ENCODE measurements around the gene SHISA3.
"Not testable (repeated sequence)": the region's sequence is repeated elsewhere in the genome, so short reads cannot be mapped to it uniquely, and the experiment has no call there.

The SHISA3 gene

DNA sequence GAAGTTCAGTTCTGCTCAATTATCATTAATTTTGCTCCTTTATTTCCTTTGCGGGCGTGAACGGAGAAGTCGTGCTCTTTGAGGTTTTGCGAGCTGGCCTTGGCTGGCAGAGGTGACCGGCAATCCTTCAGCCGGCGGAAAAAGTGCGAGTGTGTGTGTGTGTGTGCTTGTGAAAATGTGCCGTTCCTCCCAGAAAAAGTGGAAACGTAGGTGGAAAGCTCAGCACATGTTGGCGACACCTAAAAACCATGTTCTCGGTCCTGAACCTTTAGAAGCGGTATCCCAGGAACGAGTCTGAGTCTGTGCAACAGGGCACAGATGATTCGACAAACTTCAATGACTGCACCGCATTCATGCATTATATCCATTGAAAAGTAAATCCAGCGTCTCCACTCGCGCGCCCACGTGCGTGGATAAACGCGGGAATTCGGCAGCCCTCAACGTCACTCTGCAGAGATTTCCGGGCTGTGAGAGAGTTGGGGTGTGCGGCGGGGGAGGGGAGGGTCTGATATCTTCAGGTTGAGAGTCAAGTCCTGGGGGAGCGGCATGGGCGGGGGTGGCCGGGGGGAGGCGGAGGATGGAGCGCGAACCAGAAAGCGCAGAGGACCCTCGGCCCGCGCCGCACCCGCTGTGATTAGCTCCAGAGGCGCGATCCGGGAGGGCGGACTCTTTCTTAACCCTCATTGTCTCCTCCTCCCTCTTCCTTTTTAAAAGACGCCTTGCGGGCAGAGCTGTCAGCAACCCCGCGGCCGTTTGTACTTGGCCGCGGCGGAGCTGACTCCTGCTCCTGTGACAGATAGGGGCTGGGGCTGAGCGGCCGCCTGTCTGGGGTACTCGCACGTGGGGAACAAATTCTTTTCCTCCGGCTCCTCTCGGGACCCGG is at the start of gene SHISA3:
SHISA3 (plus strand) TSS at position 737 of the 883 bp plus-strand sequence. CDS start 569 bp downstream, outside the sequence.
- no peak for DNase-seq (ENCODE audit: low spot score)

DNA sequence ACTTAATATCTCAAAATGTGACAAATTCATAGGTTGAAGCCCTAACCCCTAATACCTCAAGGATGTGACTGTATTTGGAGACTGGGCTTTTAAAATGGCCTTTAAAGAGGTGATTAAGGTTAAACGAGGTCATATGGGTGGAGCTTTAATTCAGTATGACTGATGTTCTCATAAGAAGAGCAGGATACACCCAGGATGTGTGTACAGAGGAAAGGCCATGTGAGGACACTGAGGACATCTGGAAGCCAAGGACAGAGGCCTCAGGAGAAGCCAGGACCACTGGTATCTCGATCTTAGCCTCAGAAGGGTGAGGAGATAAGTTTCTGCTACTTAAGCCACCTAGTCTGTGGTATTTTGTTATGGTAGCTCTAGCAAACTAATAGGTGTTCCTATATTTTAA is 49.0 kb upstream of the SHISA3 start:
- no peak for DNase-seq (ENCODE audit: low spot score)

DNA sequence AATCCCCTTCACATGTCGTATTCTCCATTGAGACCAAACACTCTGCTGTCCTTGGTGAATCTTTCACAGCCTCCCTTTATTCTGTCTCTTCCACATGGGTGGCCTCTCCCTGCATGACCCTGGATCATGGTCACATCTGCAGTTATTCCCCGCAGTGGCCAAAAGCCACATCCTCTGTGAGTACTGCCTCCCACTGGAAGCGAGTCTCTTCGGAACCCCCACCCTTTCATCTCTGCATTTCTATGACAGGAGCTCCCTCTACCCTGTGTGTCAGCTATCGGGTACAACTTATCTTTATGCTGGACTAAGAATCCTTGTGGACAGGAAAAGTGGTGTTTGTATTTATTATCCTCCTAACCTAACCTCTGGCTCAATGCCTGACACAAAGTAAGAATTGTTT is 48.6 kb upstream of the SHISA3 start:
- DNase-seq (ENCODE audit: low spot score) = no peak

DNA sequence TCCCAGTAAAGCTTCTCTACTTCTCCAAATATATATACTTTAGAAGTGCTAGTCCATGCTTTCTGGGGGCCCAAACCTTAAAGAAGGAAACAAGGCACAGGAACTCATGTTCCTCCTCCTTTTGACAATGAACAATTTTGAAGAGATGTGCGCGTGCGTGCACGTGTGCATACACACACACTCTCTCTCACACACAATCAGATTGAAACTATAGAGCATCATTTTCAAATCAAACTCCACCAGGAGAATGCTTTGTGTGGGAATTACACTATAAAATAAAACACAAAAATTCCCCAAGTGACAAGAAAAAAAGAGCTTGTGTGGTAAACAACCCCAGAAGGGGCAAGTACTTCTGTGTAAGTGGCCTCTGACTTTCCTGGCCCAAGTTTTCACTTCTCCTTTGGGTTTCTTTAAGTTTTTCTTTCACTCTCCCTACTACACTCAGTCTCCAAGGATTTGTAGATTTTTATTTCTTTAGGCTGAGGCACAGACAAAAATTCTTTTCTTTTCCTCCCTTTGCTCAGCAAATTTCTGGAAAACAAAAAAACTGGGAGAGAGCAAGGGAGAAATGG is 46.6 kb upstream of the SHISA3 start:
- no peak for DNase-seq (ENCODE audit: low spot score)

DNA sequence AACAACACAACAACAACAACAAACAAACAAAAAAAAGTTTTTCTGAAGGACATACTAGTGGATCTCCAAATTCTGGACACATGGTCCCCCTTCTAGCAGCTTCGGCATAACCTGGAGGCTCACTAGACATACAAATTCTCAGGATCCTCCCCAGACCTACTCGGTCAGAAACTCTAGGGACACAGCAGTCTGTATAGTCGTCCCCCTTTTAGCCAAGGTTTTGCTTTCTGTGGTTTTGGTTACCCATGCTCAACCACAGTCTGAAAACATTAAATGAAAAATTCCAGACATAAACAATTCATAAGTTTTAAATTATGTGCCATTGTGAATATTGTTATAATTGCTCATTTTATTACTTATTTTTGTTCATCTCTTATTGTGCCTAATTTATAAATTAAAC is 45.2 kb upstream of the SHISA3 start:
- no peak for DNase-seq (ENCODE audit: low spot score)

DNA sequence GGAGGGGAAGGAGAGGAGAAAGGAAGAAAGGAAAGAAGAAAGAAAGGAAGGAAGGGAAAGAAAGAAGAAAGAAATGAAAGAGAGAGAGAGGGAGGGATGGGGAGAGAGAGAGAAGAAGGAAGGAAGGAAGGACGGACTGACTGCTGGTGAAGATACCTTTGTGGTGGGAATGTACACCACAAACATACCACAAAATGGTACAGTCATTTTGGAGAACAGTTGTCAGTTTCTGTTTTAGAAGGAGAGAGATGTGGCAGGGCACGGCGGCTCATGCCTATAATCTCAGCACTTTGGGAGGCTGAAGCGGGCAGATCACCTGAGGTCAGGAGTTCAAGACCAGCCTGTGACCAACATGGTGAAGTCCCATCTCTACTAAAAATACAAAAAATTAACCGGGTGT is 40.0 kb upstream of the SHISA3 start:
- no peak for DNase-seq (ENCODE audit: low spot score)

DNA sequence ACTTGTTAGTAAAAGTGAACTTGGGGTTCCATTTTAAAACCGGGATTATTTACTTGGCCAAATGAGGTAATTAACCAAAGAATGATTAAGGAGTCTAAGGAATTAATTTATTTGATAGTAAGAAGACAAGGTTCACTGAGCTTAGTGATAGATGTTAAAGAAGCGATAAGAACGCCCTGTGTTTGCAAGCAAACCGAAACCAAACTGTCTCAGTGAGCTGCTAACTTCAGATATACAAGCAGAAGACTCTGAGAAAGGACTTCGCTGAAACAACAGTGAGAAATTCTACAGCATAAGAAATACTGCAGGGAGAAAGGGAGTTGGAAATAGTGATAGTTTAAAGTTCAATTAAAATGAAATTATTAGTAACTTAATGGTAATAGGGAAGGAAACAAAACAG is 37.6 kb upstream of the SHISA3 start:
- DNase-seq (ENCODE audit: low spot score) = no peak

DNA sequence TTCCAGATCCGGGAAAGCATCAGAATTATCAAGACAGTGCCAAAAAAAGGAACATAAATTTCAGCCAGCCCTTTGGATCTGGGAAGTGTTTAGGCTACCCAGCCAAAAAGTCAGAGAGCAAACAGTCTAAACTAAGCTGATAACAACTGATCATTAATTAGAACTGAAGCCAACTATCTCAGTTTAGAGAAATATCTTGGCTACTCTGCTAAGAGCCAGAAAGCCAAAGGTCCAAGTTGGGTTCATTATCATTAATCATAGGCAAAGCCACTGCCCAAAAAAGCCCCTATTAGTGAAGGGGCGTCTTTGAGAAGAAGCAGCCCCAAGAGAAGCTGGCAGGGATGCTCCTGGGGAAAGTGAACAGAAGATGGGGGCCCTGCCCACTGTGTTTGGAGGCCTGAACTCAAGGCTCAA is 37.0 kb upstream of the SHISA3 start:
- no peak for DNase-seq (ENCODE audit: low spot score)

DNA sequence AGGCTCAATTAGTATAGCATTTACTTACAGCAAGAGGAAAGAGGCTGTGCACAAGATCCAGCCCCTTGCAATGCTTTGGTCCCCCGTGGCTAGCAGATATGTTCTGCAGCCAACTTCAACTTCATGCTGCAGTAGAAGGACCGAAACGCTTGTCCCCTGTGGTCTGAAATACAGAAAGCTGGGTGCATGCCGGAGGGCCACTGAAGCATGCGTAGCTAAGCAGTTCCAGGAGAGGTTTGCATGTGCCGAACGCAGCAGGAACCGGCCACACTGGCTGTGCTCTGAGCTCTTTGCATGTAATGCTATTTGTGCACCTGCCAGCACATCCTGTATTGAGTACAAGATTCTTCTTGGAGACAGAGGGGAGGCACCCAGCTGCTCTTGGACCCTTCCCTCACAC is 35.8 kb upstream of the SHISA3 start:
- DNase-seq (ENCODE audit: low spot score) = no peak

DNA sequence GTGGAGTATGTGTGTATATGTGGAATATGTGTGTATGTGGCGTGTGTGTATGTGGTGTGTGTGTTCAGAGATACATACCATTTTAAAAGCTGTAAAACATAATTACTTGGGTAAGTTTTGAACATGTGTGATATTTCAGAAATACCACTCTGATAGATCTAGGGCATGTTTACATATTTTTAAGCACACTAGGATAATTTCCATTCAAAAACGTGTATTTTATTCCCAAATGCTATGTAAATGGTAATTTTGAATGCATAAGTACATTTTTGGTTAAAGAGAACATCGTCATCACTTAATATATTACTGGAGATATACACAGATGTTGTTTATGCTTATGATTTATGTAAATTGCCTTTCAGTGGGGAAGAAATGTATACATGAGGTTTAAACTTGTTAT is 34.7 kb upstream of the SHISA3 start:
- no peak for DNase-seq (ENCODE audit: low spot score)

DNA sequence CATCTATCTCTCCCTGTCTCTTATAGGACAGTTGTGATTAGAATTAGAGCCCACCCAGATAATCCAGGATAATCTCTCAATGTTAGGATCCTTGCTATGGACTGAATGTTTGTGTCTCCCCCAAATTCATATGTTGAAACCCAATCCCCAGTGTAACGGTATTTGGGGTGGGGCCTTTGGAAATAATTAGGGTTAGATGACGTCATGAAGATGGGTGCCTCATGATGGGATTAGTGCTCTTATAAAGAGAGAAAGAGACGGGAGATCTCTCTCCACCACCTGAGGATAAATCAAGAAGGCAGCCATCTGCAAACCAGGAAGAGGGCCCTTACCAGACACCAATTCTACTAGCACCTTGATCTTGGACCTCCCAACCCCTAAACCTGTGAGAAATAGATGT is 33.7 kb upstream of the SHISA3 start:
- DNase-seq (ENCODE audit: low spot score) = no peak

DNA sequence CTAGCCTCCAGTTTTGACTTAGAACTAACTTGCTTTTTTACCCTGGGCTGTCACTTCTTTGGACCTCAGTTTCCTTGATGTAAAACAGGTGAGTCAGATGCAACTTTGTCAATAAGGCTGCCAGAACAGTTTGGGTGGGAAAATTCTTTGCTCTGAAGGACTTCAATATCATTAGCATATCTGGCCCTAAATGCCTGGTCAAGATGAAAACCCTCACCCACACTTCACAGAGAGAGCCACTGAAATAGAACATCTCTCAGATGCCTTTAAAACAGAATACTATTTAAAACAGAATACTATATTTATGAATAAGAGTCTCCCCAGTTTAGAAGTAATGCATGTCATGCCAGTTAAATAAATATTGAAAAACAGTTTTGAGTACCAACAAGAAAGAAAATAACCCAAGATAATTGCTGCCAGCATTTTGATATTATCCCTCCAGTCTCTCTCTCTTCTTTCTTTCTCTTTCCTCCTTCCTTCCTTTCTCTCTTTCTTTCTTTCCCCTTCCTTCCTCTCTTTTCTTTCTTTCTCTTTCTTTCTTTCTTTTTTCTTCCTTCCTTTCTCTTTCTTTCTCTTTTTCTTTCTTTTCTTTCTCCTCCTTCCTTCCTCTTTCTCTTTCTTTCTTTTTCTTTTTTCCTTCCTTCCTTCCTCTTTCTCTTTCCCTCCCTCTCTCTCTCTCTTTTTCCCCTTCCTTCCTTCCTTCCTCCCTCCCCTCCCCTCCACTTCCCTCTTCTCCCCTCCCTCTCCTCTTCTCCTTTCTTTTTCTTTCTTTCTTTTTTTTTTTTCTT is 32.8 kb upstream of the SHISA3 start:
- DNase-seq (ENCODE audit: low spot score) = no peak

DNA sequence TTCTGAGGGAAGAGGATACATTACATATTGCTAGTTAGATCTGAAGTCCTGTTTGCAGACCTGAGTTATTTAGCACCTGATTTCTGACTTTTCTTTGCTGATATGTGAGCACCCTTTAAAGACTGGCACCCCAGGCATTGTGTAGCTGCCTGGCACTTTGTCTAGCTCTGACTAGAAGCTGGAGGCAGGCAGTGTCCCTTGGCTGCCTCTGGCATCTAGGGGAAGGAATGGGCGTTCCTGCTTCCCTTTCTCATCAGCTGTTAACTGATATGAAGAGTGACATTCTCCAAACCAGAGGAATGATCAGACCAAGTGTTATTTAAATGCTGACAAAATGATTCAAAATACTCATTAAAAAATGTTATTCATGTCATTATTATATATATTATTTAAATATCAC is 30.3 kb upstream of the SHISA3 start:
- DNase-seq (ENCODE audit: low spot score) = no peak

DNA sequence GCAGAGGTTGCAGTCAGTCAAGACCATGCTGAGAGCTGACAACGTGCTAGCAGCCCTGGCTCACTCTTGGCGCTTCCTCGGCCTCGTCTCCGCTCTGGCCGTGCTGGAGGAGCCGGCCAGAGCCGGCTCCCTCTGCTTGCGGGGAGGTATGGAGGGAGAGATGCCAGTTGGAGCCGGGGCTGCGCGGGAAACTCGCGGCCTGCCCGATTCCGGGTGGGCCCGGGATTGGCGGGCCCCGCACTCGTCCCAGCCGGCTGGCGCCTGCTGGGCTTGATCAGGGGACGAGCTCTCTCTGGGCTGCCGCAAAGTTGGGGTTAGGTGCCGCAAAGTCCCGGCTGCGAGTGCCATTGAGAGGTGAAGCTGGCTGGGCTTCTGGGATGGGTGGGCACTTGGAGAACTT is 27.8 kb upstream of the SHISA3 start:
- DNase-seq (ENCODE audit: low spot score) = no peak

DNA sequence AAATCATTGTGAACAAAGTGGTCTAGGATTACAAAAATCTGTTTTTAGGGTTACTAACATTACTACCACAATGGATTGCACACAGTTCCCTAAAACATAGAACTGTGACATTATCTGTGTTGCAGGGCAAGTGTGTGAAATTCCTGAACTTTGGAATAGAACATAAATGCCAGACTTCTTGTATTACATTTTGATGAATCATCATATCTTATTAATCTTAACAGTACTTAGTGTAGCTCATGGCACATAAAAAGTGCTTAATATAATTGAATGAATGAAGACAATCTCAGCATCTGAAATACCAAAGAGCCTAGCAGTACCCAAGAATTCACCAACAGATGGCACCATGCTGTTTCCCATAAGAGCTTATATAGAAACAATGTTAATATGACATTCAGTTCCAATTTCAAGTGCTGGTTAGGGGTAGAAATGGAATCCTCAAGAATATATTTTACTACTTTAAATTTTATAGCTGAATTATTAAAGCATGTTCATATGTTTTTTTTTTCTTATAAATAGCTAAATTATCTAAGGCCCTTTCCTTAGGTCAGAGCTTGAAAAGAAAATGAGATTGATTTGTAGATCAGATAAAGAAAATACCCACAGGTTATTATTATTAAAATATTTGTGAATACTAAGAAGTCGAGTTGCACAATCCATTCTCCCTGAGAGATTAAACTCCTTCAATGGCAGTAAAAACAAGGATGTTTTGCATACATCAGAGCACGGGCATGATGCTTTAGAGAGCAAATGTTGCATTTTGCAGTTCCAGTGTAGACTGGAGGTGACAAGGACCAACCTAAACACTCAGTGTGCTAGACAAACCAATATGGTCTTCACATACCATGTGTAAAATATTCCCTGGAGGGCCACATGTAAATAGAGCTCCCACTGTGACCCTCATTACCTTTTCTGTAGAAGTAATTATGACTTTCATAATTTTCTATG is 25.7 kb upstream of the SHISA3 start:
- no peak for DNase-seq (ENCODE audit: low spot score)

DNA sequence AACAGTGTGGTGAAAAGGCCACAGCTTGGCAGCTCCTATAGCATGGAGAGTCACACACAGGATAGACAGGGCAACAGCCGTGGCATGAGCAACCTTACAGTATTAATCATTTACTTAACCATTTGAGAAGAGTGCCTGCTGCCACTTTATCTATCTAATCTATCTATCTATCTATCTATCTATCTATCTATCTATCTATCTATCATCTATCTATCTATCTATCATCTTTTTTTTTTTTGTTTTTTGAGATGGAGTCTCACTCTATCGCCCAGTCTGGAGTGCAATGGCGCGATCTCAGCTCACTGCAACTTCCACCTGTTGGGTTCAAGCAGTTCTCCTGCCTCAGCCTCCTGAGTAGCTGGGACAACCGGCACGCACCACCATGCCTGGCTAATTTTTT is 25.0 kb upstream of the SHISA3 start:
- not testable (repeated sequence) for DNase-seq (ENCODE audit: low spot score)

DNA sequence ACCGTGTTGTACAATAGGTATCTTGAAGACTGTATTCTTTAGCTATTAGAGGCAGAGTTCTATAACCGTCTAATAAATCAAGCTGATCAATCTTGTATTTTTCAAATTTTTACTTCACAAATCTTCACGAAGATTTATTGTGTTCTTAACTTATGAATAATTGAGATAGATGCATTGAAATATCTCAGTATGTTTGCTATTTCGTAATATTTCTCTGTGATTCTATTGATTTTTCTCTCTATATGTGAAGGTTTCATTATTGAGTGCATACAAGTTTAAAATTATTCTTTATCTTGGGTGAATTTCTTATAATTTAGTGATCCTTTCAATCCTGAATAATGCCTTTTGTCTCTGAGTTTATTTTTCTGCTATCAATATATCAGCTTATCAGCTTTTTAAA is 19.8 kb upstream of the SHISA3 start:
- no peak for DNase-seq (ENCODE audit: low spot score)

DNA sequence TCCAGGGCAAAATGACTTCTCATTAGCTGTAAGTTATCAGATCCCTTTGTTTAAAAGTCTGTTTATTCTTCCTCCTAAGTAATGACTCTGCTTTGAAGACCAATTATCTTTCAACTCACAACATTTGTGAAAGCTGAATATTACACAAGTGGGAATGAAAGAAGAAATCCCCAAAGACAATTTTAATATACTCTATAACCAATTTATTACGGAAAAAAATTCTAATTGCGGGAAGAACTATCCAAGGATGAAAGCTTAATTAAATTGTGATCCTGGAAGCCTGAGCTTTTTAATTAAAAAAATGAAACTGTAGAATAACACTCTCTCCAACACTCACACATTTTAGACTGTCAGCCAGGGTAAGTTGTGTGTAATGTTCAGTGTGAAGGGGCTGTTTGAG is 15.6 kb upstream of the SHISA3 start:
- no peak for DNase-seq (ENCODE audit: low spot score)

DNA sequence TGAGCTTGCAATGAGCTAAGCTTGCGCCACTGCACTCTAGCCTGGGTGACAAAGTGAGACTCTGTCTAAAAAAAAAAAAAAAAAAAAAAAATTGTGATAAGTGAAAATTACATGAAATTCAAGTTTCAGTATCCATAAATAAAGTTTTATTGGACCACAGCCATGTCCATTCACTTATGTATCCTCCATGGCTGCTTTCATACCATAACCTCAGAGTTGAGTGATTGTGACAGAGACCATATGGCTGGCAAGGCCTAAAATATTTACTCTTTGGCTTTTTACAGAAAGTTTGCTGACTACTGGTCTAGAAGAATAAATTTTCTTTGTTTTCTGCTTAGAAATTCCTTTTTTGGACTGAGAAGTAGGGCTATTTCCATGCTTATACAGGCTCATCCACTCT is 11.8 kb upstream of the SHISA3 start:
- DNase-seq (ENCODE audit: low spot score) = no peak

DNA sequence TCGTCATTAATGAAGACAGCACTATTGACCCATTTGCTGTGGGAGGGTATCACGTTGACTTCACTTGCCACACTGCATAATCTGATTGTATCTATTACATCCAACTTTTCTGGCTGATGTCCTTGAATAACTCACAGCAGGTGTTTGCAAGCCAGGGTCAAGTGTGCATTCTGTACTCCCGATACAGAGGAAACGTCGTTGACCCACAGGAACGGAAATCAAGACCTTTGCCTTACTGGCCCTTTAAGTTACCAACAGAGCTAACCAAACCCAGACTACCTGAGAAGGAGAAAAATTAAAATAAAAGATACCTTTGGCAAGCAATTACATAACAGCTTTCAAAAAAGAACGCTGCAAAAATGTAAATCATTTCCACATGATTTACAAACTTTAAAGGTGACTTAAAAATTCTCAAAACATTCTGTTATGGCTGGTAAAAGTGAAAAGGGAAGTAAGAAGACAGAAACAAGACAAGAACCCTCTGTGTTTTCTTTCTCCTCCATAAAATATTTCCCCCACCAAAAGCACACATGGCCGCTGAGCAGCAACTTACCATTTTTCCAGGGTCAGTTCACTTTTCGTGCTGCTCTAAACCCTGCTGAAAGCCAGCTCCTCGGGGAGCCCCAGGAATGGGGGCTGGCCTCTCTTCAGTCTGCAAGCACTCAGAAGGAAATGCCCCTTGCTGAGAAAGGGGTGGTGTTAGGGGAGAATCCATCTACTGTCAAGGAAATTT is 6.5 kb upstream of the SHISA3 start:
- no peak for DNase-seq (ENCODE audit: low spot score)

DNA sequence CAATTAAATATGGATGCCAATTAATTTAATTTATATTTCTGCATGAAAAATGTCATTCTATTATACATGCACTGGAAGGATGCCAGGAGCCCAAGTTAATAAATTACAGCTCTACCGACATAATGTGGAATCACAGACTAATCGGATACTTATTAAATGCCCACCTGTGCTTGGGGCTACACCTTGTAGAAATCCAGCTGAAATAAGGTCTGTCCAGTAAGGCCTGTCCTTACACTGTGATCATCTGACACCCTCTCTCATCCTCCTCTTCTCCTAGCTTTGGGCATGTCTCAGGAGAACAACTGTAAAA is 6.0 kb upstream of the SHISA3 start:
- no peak for DNase-seq (ENCODE audit: low spot score)
